ENCODE measurements around the gene PLIN3.
"Not testable (repeated sequence)": the region's sequence is repeated elsewhere in the genome, so short reads cannot be mapped to it uniquely, and the experiment has no call there.

PLIN3 gene

GRCh38 chr19:4845975-4846374 lies 21.5 kb downstream of the PLIN3 start:
- not testable (repeated sequence) for H3K4me1 ChIP-seq (ENCODE audit: control insufficient read depth, insufficient read depth, low read length, poor library complexity, severe bottlenecking); H3K27ac ChIP-seq (ENCODE audit: low read depth, low read length, severe bottlenecking); H3K9me3 ChIP-seq (ENCODE audit: control insufficient read depth, low read length); H3K4me3 ChIP-seq (ENCODE audit: extremely low read depth, insufficient read depth, low read length, poor library complexity, severe bottlenecking)
- WGBS, 2 experiments (ENCODE audit: insufficient coverage in 2 of 2), result 97 to 100% methylated on average over 3 to 5 of the region's 9 CpGs
- H3K36me3 ChIP-seq (ENCODE audit: control insufficient read depth, insufficient read depth, low read length), result peaks cover 89% of the 10 kb centered on the region

GRCh38 chr19:4844348-4845179 lies 22.9 kb downstream of the PLIN3 start:
- Histone ChIP-seq H3K27ac (ENCODE audit: low read depth, low read length, severe bottlenecking) (no peak overlapping the region), H3K4me1 (ENCODE audit: control insufficient read depth, insufficient read depth, low read length, poor library complexity, severe bottlenecking) (no peaks in the 10 kb centered on the region), H3K4me3 (ENCODE audit: extremely low read depth, insufficient read depth, low read length, poor library complexity, severe bottlenecking) (no peak overlapping the region), H3K36me3 (ENCODE audit: control insufficient read depth, insufficient read depth, low read length) (peaks cover 89% of the 10 kb centered on the region), H3K9me3 (ENCODE audit: control insufficient read depth, low read length) (no peaks in the 10 kb centered on the region)
- WGBS, 2 experiments (ENCODE audit: insufficient coverage in 2 of 2), result 90 to 97% methylated on average over 7 of the region's 10 CpGs

- 92 to 96% methylated on average over 6 of the region's 6 CpGs for WGBS, 2 experiments (ENCODE audit: insufficient coverage in 2 of 2)
- H3K4me1 ChIP-seq (ENCODE audit: control insufficient read depth, insufficient read depth, low read length, poor library complexity, severe bottlenecking), result no peaks in the 10 kb centered on the region
- H3K36me3 ChIP-seq (ENCODE audit: control insufficient read depth, insufficient read depth, low read length), result peaks cover 88% of the 10 kb centered on the region
- H3K27ac ChIP-seq (ENCODE audit: low read depth, low read length, severe bottlenecking), result no peak overlapping the region
- H3K4me3 ChIP-seq (ENCODE audit: extremely low read depth, insufficient read depth, low read length, poor library complexity, severe bottlenecking), result no peak overlapping the region
- H3K9me3 ChIP-seq (ENCODE audit: control insufficient read depth, low read length), result no peaks in the 10 kb centered on the region
Observed at GRCh38 chr19:4843647-4843965, 23.9 kb downstream of the PLIN3 start.

- Histone ChIP-seq H3K4me1 (ENCODE audit: control insufficient read depth, insufficient read depth, low read length, poor library complexity, severe bottlenecking) (no peaks in the 10 kb centered on the region), H3K36me3 (ENCODE audit: control insufficient read depth, insufficient read depth, low read length) (peaks cover 66% of the 10 kb centered on the region), H3K4me3 (ENCODE audit: extremely low read depth, insufficient read depth, low read length, poor library complexity, severe bottlenecking) (no peak overlapping the region), H3K27ac (ENCODE audit: low read depth, low read length, severe bottlenecking) (no peak overlapping the region), H3K9me3 (ENCODE audit: control insufficient read depth, low read length) (no peaks in the 10 kb centered on the region)
- 97 to 99% methylated on average over 17 of the region's 17 CpGs for WGBS, 2 experiments (ENCODE audit: insufficient coverage in 2 of 2)
Observed at GRCh38 chr19:4839192-4839591, 28.3 kb downstream of the PLIN3 start.

GRCh38 chr19:4832776-4833175 lies 34.7 kb downstream of the PLIN3 start:
- no peak overlapping the region for H3K27ac ChIP-seq (ENCODE audit: low read depth, low read length, severe bottlenecking)
- peaks cover 10% of the 10 kb centered on the region for H3K36me3 ChIP-seq (ENCODE audit: control insufficient read depth, insufficient read depth, low read length)
- H3K9me3 ChIP-seq (ENCODE audit: control insufficient read depth, low read length), result no peaks in the 10 kb centered on the region
- H3K4me1 ChIP-seq (ENCODE audit: control insufficient read depth, insufficient read depth, low read length, poor library complexity, severe bottlenecking), result no peaks in the 10 kb centered on the region
- no peak overlapping the region for H3K4me3 ChIP-seq (ENCODE audit: extremely low read depth, insufficient read depth, low read length, poor library complexity, severe bottlenecking)
- 100% methylated on average over 2 to 5 of the region's 5 CpGs for WGBS, 2 experiments (ENCODE audit: insufficient coverage in 2 of 2)

- not testable (repeated sequence) for H3K36me3 ChIP-seq (ENCODE audit: control insufficient read depth, insufficient read depth, low read length); H3K9me3 ChIP-seq (ENCODE audit: control insufficient read depth, low read length); H3K27ac ChIP-seq (ENCODE audit: low read depth, low read length, severe bottlenecking); H3K4me1 ChIP-seq (ENCODE audit: control insufficient read depth, insufficient read depth, low read length, poor library complexity, severe bottlenecking)
- WGBS, 2 experiments (ENCODE audit: insufficient coverage in 2 of 2), result 85 to 97% methylated on average over 4 to 5 of the region's 9 CpGs
- H3K4me3 ChIP-seq (ENCODE audit: extremely low read depth, insufficient read depth, low read length, poor library complexity, severe bottlenecking), result peak overlapping the region; percentile 62
Observed at GRCh38 chr19:4831979-4832340, 35.5 kb downstream of the PLIN3 start.

- Histone ChIP-seq H3K36me3 (ENCODE audit: control insufficient read depth, insufficient read depth, low read length) (no peaks in the 10 kb centered on the region), H3K9me3 (ENCODE audit: control insufficient read depth, low read length) (no peaks in the 10 kb centered on the region), H3K4me3 (ENCODE audit: extremely low read depth, insufficient read depth, low read length, poor library complexity, severe bottlenecking) (peak within 1 kb of the TSS; percentile 62), H3K27ac (ENCODE audit: low read depth, low read length, severe bottlenecking) (no peak within 1 kb of the TSS), H3K4me1 (ENCODE audit: control insufficient read depth, insufficient read depth, low read length, poor library complexity, severe bottlenecking) (no peaks in the 10 kb centered on the region)
- 5 to 7% methylated on average over 36 to 46 of the region's 52 CpGs for WGBS, 2 experiments (ENCODE audit: insufficient coverage in 2 of 2)
Observed at GRCh38 chr19:4831304-4831978, 36.0 kb downstream of the PLIN3 start, which contains the start of gene TICAM1. TICAM1 (minus strand) TSS chr19:4831712; CDS start chr19:4818377, 13,335 bp downstream.

- no peaks in the 10 kb centered on the region for H3K4me1 ChIP-seq (ENCODE audit: control insufficient read depth, insufficient read depth, low read length, poor library complexity, severe bottlenecking)
- H3K4me3 ChIP-seq (ENCODE audit: extremely low read depth, insufficient read depth, low read length, poor library complexity, severe bottlenecking), result peak overlapping the region; percentile 62
- WGBS, 2 experiments (ENCODE audit: insufficient coverage in 2 of 2), result 87 to 88% methylated on average over 6 of the region's 6 CpGs
- H3K27ac ChIP-seq (ENCODE audit: low read depth, low read length, severe bottlenecking), result no peak overlapping the region
- no peaks in the 10 kb centered on the region for H3K9me3 ChIP-seq (ENCODE audit: control insufficient read depth, low read length)
- H3K36me3 ChIP-seq (ENCODE audit: control insufficient read depth, insufficient read depth, low read length), result no peaks in the 10 kb centered on the region
Observed at GRCh38 chr19:4830768-4831265, 36.6 kb downstream of the PLIN3 start.

GRCh38 chr19:4830332-4830731 lies 37.1 kb downstream of the PLIN3 start:
- Histone ChIP-seq H3K36me3 (ENCODE audit: control insufficient read depth, insufficient read depth, low read length) (no peaks in the 10 kb centered on the region), H3K9me3 (ENCODE audit: control insufficient read depth, low read length) (no peaks in the 10 kb centered on the region), H3K27ac (ENCODE audit: low read depth, low read length, severe bottlenecking) (no peak overlapping the region), H3K4me1 (ENCODE audit: control insufficient read depth, insufficient read depth, low read length, poor library complexity, severe bottlenecking) (no peaks in the 10 kb centered on the region), H3K4me3 (ENCODE audit: extremely low read depth, insufficient read depth, low read length, poor library complexity, severe bottlenecking) (peak overlapping the region; percentile 62)
- WGBS, 2 experiments (ENCODE audit: insufficient coverage in 2 of 2), result 87 to 92% methylated on average over 6 of the region's 6 CpGs

- H3K4me3 ChIP-seq (ENCODE audit: extremely low read depth, insufficient read depth, low read length, poor library complexity, severe bottlenecking), result no peak overlapping the region
- H3K27ac ChIP-seq (ENCODE audit: low read depth, low read length, severe bottlenecking), result no peak overlapping the region
- no peaks in the 10 kb centered on the region for H3K9me3 ChIP-seq (ENCODE audit: control insufficient read depth, low read length)
- 88 to 89% methylated on average over 11 to 12 of the region's 16 CpGs for WGBS, 2 experiments (ENCODE audit: insufficient coverage in 2 of 2)
- no peaks in the 10 kb centered on the region for H3K4me1 ChIP-seq (ENCODE audit: control insufficient read depth, insufficient read depth, low read length, poor library complexity, severe bottlenecking)
- H3K36me3 ChIP-seq (ENCODE audit: control insufficient read depth, insufficient read depth, low read length), result no peaks in the 10 kb centered on the region
Observed at GRCh38 chr19:4829001-4829712, 38.3 kb downstream of the PLIN3 start.
